HG03469 (cell line): Measurements from ENCODE around the gene TRIO.

Experiments used
- ATAC-seq: cut with Tn5 transposase; IDR thresholded peaks from one replicate; pipeline ENCODE4 v1.9.1; 2021; ENCODE audit warnings: mild to moderate bottlenecking, moderate library complexity, moderate number of reproducible peaks; ENCODE audit not compliant: unreplicated experiment

Gene TRIO

DNA sequence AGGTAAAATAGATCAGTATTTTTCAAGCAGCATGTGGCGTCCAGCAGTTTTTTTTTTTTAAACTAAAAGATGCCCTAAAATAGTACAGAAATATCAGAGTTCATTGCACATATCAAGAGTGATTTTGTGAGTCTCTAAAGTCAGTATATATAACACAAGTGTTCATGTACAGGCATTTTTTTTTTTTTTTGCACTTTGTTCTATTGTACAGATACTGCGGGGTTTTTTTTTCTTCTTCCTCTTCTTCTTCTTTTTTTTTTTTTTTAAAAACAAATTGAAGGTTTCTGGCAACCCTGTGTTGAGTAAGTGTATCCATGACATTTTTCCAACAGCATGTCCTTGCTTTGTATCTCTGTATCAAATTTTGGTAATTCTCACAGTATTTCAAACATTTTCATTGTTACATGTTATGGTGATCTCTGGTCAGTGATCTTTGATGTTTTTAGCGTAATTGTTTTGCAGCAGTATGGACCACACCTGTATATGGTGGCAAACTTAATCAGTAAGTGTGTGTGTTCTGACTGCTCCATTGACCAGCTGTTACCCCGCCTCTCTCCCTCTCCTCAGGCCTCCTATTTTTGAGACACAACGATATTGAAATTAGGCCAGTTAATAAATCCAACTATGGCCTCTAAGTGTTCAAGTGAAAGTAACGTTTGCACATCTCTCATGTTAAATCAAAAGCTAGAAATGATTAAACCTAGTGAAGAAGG, 76.8 kb downstream of the TRIO start:
- ATAC-seq = no peak

DNA sequence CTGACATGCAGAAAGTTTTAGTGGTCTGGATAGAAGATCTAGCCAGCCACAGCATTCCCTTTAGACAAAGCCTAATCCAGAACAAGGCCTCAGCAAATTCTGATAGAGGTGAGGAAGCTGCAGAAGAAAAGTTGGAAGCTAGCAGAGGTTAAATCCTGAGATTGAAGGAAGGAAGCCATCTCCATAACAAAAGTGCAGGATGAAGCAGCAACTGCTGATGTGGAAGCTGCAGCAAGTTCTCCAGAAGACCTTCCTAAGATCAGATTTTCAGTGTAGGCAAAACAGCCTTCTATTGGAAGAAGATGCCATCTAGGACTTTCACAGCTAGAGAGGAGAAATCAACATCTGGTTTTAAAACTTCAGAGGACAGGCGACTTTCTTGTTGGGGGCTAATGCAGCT, 77.5 kb downstream of the TRIO start:
- no peak for ATAC-seq

DNA sequence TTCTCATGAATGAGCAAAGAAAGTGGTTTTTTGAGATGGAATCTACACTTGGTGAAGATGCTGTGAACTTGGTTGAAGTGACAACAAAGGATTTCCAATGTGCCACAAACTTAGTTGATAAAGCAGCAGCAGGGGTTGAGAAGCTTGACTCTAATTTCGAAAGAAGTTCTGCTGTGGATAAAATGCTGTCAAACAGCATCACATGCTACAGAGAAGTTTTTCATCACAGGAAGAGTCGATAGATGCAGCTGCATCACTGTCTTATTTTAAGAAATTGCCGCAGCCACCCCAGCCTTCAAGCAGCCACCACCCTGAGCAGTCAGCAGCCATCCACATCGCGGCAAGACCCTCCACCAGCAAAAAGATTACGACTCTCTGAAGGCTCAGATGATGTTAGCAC, 78.6 kb downstream of the TRIO start:
- ATAC-seq = no peak

DNA sequence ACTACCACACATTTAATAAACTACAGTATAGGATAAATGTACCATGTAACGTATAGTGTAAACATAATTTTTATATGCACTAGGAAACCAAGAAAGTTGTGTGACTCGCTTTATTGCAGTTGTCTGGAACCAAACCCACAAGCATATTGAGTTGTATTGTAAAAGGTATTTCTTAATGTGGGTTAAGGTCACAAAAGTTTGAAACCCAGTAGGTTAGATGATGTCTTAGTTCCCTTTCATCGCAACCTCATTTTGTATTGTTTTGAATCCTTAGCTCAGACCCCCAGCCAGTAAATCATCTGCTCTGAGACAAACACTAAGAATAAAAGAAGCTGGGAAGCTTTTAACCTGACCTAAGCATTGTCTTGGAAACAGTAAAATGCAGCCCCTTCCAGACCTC, 79.1 kb downstream of the TRIO start:
- ATAC-seq = no peak

DNA sequence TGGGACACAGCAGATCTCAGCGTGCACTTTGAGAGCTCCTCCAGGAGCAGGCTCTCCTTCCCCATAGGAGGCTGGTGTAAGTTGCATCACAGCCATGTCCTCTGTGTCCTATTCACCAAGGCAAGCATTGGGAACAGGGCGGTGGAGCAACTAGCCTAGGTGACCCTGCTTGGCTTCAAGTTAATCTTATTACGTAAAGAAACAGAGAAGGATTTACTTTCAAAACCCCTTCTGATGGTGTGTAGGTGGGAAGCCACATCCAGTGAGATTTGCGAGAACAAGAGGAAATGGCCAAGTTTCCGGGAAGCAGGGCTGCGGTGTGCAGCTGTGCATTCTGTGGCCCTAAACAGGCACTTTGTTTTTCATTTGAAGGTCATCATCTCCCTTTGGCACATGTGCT, 80.2 kb downstream of the TRIO start:
- ATAC-seq = no peak

DNA sequence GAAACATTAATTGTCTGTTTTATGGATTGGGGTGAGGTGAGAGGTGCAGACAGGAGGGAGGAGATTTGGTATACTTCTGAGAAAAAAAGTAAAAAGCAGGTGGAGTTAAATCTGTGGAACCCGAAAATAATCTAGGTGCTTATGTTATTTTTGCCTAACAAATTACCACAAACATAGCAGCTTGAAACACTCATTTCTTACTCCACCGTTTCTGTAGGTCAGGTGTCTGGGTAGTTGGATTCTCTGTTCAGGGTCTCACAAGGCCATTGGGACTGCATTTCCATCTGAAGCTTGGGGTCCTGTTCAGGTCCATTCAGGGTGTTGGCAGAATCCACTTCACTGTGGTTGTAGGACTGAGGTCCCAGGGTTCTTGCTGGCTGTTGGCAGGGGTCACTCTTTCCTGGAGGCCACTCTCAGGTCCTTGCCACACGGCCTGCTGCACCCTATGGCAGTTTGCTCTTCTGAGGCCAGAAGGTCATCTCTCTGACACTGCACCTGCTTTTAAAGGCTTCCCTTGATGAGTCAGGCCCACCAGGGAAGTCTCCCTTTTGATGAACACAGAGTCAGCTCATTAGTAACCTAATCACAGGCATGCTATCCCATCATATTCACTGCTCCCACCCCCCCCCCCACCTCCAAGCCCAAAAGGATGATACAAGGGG, 82.2 kb downstream of the TRIO start:
- ATAC-seq = no peak

DNA sequence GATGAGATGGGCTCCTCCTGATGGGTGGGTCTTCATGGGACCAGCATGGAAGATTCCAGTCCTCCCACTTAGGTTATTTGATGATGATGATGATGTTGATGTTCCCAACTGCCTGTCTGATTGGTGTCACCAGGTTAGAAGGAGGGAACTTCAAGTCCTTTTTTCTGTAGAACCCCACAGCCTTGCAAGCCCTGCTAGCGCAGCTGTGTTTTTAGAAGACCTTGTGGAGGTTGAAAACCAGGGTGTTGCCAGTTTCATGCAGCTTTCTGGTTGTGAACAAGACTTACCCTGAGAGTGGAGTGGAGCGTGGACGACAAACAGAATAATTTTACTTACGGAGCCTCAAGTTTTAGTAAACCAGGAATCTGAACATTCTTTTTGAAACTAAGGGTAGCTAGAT, 83.0 kb downstream of the TRIO start:
- ATAC-seq = no peak

DNA sequence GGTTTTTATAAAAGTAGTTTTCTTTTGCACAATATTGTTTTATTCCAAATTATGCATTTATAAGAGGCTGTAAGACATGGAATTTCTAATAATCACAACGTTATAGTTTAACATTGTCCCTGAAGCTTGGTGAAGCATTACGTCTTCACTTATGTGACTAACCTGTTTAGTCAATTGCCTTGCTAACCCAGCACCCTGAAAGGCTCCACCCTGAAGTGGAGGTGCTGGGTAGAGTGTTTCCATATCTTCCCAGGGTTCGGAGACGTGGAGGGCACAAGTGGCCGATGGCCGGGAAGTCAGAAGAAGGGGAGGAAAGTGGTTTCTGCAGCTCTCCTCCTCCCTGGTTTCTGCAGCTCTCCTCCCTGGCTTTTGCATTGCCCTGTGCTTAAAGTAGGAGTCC, 83.4 kb downstream of the TRIO start:
- ATAC-seq = no peak

DNA sequence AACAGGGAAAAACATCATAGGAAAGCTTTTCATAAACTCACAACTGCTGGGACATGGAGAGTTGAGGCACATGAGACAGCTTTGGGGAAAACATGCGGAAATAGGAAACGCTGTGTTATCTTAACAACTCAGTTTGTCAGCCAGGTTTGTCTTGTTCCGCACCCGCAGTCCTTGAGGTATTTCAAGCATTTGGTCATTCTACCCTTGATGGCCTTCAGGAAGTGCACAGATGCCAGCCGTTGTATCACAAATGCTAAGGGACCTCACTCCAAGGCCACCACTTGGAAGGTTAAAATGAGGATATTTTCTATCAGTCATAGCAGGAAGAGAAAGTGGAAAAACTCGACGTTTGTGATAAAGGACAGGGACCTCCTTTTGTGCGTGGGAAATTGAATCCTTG, 83.8 kb downstream of the TRIO start:
- no peak for ATAC-seq

DNA sequence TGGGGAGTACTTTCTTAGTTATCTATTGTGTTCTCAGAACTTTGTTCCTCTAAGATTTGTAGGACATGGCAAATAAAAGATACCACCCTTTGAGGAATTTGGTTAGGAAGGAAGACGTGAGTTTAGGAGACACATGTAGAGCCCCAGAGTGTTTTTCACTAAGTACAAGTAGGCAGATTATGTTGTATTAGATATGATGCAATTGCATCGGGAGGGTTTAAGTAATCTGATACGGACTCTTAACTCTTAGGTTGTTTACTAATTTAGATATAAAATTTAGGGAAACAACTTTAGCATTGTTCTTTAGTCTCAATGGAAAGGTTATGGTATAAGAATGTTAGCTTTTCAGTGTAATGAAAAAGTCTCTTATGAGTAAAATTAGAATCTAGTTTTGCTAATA, 84.4 kb downstream of the TRIO start:
- no peak for ATAC-seq

DNA sequence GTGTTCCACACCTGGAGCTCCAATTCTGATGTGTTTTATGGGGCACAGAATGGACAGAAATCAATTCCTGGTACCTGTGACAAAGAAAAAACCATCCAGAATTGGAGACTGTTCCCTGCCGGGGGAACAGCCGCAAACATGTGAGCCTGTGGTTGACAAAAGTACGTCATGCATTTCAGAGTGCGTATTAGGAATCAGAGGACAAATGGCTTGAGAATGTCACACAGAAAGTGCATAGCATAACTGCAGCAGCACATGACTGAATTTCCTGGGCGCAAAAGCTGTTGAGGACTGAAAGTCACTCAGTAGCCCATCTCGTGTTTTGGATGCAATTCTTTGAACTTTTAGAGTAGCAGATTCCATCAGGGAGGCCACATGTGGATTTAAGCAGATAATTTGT, 85.1 kb downstream of the TRIO start:
- no peak for ATAC-seq

DNA sequence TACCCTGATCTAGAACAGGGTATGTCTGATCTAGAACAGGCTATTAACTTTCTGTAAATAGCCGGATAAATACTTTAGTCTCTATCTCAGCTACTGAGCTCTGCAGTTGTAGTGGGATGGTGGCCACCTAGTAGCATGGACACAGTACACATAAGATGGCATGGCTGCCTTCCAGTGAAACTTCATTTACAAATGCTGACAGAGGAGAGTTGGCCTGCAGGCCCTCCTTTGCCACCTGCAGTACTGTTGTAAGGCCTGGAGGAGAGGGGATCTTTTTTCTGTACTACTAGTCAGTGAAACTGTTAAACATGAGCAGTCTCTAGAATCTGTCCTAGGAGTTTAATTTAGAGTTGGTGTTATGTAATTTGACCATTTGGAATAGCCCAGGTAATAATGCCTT, 86.0 kb downstream of the TRIO start:
- no peak for ATAC-seq

DNA sequence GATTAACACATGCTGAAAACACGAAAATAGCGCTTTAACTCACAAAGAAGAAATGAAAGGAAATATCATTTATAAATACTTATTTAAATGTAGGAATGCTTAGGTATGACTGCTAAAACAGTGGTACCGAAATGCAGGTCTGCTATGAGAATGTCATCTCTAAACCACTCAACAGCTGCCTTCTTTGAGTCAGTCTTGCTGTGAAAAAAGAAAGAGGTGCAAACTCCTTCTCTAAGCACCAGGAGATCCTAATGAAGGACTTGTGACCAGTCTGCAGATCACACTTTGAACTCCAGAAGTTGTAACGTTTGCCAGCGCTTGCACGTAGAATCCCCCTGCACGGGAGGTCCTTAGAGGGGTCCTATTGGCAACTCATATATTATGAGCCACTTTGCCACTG, 86.6 kb downstream of the TRIO start:
- no peak for ATAC-seq

DNA sequence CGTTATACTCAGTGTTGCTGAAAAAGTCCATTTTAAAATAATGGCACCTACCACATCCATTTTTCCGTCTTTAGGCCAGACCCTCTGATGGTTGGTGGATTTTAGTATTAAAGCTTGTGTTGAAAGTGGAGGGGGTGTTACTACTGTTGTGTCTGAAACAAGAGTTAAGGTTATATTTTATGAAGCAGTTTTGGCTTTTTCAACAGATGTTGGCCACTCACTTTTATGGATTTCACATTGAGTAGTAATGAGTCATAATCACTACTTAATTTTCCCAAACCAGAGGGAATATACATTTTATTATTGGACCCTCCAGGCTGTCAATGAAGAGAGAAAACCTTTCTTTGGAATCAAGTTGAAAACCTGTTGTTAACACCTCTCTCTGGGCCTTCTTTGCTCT, 88.0 kb downstream of the TRIO start:
- ATAC-seq = no peak

DNA sequence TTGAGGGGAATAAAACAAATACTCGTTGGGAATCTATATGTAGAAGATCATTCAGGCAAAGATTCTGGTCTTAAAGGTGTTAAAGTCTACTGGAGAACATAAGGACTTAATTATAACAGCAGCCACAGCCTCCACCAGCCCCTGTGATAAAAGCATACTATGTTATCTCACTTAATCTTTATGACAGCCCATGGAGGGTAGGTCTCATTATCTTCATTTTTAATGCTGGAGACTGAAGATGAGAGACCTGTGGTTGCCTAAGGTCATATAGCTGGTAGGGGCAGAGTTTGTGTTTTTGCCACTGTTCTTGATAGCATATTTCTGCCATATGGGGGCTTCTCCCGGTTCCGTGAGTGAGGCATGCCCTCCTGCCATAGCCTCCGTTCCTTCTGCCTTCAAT, 88.7 kb downstream of the TRIO start:
- no peak for ATAC-seq

DNA sequence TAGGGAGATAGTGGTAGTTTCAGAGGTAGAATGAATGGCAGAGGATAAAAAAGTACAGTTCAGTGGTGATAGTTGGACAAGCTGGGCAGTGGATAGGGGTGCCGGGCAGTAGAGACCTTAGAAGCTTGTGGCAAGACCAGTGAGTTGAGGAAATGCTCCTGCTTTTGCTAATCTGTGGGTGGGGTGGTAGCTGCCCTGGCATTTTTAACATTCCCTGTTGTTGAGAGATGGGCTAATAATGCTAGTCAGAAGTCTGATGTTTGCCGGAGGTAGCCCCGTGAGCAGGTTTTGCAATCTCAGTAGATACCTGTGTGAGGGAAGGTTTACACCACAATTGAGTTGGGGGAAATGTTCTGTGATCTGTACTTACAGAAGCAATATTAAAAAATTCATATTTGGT, 91.1 kb downstream of the TRIO start:
- ATAC-seq = no peak

DNA sequence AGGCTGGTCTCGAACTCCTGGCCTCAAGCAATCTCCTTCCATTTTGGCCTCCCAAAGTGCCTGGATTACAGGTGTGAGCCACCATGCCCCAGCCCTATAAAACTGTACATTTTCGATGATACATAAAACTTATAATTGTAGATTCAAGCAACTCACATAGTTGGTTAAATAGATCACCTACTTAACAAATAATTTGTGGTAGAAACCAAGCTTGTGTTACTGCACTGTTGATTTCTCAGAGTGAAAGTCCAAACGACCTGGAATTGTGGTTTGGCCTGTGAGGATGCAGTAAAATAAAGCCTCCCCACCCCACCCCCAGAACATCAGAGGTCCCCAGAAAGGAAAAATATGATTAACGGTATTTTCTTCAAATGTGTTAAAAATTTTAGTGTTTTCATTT, 92.7 kb downstream of the TRIO start:
- ATAC-seq = no peak

DNA sequence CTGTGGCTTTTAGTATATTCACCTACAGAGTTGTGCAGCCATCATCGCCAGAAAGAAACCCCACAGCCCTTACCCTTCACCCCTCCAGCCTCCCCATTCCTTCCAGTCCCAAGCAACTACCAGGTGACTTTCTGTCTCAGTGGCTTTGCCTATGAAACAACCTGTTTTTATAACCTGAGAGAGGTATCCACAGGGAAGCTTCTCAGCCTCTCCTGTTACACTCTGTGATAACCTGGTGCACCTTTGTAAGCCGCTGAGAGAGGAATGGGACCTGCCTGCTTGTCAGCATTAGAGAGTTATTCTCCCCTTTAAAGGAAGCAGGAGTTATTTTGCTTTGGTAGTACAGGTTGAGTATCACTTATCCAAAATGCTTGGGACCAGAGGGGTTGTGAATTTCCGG, 93.6 kb downstream of the TRIO start:
- ATAC-seq = no peak

DNA sequence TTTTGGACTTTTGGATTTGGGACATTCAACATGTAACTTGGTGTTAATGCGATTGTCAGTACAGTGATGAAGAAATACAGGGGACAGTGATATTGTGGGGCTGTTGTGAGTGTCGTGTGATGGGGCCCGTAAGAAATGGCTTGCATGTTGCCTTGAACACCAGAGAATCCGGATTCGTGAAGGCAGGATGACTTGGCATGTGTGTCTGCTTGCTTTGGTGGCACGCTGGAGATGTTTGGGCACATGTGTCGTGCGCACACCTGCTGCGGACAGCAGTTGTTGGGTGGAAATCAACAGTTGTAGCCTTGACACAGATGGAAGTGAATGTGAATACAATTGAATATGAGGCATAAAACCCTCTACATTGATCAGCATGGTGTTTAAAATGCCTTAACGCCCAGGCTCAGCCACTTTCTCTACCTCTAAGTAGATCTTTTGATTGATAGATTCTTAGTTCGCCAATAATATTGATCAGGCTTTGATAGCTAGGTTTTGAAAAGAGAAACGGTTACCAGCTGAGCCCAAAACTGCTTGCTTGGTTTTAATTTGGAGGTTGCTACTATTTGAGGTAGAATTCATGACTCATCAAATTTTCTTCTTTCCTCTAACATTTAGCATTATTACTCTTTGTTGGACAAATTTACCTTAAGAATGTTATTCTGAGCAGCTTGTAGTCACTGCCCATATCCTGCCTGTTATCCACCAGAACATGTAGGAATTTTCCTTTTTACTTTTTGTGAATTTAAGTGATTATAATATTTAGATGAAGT, 94.4 kb downstream of the TRIO start:
- ATAC-seq = no peak

DNA sequence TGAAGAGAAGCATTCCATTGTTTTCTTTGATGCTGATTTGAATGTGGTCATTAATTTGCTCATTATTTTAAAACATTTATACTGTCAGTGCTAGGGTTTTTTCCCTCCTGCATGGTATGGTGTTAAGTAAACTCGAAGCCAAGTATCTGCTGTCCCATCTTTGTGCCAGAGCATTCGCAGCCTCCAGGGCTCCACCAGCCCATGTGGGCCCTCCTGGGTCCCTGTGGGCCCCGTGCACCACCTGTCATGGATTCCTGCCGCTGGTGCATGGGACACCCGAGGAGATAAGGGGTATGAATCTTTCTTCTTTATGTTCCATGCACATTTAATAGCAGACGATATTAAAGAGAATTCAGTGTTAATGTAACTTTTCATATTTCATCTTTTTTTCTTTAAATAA, 95.1 kb downstream of the TRIO start:
- ATAC-seq = no peak

DNA sequence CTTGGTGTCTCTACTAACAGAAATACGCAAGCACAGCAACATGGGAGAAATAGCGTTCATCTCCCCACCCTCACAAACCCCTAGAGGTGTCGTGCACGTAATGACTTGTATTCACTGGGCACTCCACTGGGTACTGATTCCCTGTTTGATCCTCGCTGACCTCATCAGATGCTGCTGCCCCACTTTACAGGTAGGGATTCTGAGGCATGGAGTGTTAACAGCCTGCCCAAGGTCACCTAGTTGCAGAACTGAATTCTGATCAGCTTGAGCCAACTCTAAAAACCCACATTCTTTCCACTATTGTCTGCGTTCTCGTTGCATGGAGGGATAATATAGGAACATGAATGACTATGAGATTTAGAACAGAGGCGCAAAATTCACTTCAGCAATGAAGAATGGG, 96.3 kb downstream of the TRIO start:
- no peak for ATAC-seq

DNA sequence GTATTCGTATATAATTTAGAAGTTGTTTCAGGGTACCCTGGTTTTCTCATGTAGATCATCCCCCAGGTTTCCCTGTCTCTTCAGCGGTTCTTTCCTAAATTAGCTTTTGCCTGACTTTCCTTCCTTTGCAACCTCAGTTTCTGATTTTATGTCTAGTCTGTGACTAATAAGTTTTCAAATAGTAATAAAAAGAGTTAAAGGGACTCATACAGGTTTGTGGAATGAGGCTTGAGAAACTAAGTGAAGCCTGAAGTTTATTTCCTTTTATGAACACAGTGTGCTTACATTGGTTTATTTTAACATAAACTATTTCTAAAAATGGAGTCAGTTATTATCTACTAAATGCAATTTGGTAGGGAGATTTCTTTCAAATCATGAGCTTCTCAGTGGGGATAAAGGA, 96.8 kb downstream of the TRIO start:
- no peak for ATAC-seq
